SK-N-SH treated with all-trans-retinoic acid at 6 μM for 48 hours (cell line): ENCODE data around the gene PAEP.

Source experiments
- ARNTL ChIP-seq: fragments of 450-650 bp; formaldehyde crosslinking; IDR thresholded peaks from 2 replicates; pipeline ENCODE4 v1.5.0; 2020; ENCODE audit warnings: low read depth, mild to moderate bottlenecking, moderate library complexity, borderline replicate concordance
- CREB5 ChIP-seq: fragments of 250-450 bp; sonication (Bioruptor Pico); IDR thresholded peaks from 2 replicates; pipeline ENCODE4 v1.5.1; 2020; ENCODE audit warnings: low read depth, mild to moderate bottlenecking, moderate library complexity
- CSRNP3 ChIP-seq: fragments of 250-450 bp; sonication (Bioruptor Pico); IDR thresholded peaks from 2 replicates; pipeline ENCODE4 v1.5.1; 2021; ENCODE audit warnings: mild to moderate bottlenecking, moderate library complexity
- ESRRG ChIP-seq: fragments of 250-450 bp; sonication (Bioruptor Pico); IDR thresholded peaks from 2 replicates; pipeline ENCODE4 v1.6.1; 2021; ENCODE audit warnings: mild to moderate bottlenecking
- PATZ1 ChIP-seq: fragments of 250-450 bp; sonication (Bioruptor Pico); IDR thresholded peaks from 2 replicates; pipeline ENCODE4 v1.8.0; 2020; ENCODE audit warnings: mild to moderate bottlenecking, moderate library complexity, borderline replicate concordance
- RARB ChIP-seq: fragments of 250-450 bp; sonication (Bioruptor Pico); IDR thresholded peaks from 2 replicates; pipeline ENCODE4 v1.8.0; 2021; ENCODE audit warnings: mild to moderate bottlenecking, moderate library complexity
- TOX ChIP-seq: fragments of 250-450 bp; sonication (Bioruptor Pico); IDR thresholded peaks from 2 replicates; pipeline ENCODE4 v1.8.0; 2021; ENCODE audit warnings: mild to moderate bottlenecking, moderate library complexity, borderline replicate concordance
- TSHZ2 ChIP-seq: fragments of 250-450 bp; sonication (Bioruptor Pico); IDR thresholded peaks from 2 replicates; pipeline ENCODE4 v1.5.0; 2020; ENCODE audit warnings: mild to moderate bottlenecking, moderate library complexity
- ZC3H10 ChIP-seq: fragments of 250-450 bp; sonication (Bioruptor Pico); IDR thresholded peaks from 2 replicates; pipeline ENCODE4 v1.5.1; 2021; ENCODE audit warnings: mild to moderate bottlenecking, moderate library complexity
- ZFP30 ChIP-seq: fragments of 450-650 bp; formaldehyde crosslinking; IDR thresholded peaks from 2 replicates; pipeline ENCODE4 v1.5.0; 2022; ENCODE audit warnings: mild to moderate bottlenecking, moderate library complexity
- ZNF565 ChIP-seq: fragments of 450-650 bp; formaldehyde crosslinking; conservative IDR thresholded peaks from 2 replicates; pipeline ENCODE4 v1.5.0; 2020; ENCODE audit warnings: low read depth, mild to moderate bottlenecking, moderate library complexity

- TF ChIP-seq CSRNP3 (no peak), TSHZ2 (CRISPR knock-in tag) (no peak), ZNF565 (no peak), TOX (CRISPR knock-in tag) (no peak), ZC3H10 (no peak), ZFP30 (CRISPR knock-in tag) (no peak), PATZ1 (CRISPR knock-in tag) (no peak), RARB (CRISPR knock-in tag) (no peak), ESRRG (no peak), ARNTL (CRISPR knock-in tag) (no peak), CREB5 (CRISPR knock-in tag) (no peak)
Observed at GRCh38 chr9:135588886-135589595, 27.5 kb downstream of the PAEP start.
